ENCODE data around the gene FNDC3B. TPM values are rescaled to one million over a fixed set of nuclear protein-coding genes. Genes with fewer than 3 reads are reported as not detected.

The FNDC3B gene
- total and polyA plus RNA-seq, 9 of the 15 experiments (the other 6 are each of a cell fraction or from before 2014, with no cell fraction given) = 7.0 to 35.8 (median 16.2) TPM

- TF ChIP-seq MLLT1 (IDR thresholded peaks at IDR 0.05) = 0 out of 4 replicates have a peak, but pooled peaks of 1 of the 2 experiments have one; percentile 24
- TF ChIP-seq, protein P1, sequence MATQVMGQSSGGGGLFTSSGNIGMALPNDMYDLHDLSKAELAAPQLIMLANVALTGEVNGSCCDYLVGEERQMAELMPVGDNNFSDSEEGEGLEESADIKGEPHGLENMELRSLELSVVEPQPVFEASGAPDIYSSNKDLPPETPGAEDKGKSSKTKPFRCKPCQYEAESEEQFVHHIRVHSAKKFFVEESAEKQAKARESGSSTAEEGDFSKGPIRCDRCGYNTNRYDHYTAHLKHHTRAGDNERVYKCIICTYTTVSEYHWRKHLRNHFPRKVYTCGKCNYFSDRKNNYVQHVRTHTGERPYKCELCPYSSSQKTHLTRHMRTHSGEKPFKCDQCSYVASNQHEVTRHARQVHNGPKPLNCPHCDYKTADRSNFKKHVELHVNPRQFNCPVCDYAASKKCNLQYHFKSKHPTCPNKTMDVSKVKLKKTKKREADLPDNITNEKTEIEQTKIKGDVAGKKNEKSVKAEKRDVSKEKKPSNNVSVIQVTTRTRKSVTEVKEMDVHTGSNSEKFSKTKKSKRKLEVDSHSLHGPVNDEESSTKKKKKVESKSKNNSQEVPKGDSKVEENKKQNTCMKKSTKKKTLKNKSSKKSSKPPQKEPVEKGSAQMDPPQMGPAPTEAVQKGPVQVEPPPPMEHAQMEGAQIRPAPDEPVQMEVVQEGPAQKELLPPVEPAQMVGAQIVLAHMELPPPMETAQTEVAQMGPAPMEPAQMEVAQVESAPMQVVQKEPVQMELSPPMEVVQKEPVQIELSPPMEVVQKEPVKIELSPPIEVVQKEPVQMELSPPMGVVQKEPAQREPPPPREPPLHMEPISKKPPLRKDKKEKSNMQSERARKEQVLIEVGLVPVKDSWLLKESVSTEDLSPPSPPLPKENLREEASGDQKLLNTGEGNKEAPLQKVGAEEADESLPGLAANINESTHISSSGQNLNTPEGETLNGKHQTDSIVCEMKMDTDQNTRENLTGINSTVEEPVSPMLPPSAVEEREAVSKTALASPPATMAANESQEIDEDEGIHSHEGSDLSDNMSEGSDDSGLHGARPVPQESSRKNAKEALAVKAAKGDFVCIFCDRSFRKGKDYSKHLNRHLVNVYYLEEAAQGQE (IDR thresholded peaks at IDR 0.05; ENCODE audit: borderline replicate concordance) = peak; percentile 10; the same call in 1 of the 2 replicates
- TF ChIP-seq, protein P1 (CRISPR knock-in tag; IDR thresholded peaks at IDR 0.05; ENCODE audit: low read depth) = no peak
- TF ChIP-seq CC2D1A (IDR thresholded peaks at IDR 0.05) = peak; percentile 97
- no peak for TF ChIP-seq ZFX (CRISPR knock-in tag; IDR thresholded peaks at IDR 0.05)
- TF ChIP-seq SOX6 (IDR thresholded peaks at IDR 0.05) = peak; percentile 20; the same call in 1 of the 2 replicates
- TF ChIP-seq ZNF699 (CRISPR knock-in tag; IDR thresholded peaks at IDR 0.05; ENCODE audit: insufficient replicate concordance) = no peak
- TF ChIP-seq, protein P2, sequence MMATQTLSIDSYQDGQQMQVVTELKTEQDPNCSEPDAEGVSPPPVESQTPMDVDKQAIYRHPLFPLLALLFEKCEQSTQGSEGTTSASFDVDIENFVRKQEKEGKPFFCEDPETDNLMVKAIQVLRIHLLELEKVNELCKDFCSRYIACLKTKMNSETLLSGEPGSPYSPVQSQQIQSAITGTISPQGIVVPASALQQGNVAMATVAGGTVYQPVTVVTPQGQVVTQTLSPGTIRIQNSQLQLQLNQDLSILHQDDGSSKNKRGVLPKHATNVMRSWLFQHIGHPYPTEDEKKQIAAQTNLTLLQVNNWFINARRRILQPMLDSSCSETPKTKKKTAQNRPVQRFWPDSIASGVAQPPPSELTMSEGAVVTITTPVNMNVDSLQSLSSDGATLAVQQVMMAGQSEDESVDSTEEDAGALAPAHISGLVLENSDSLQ (IDR thresholded peaks at IDR 0.05) = peak; percentile 92
- TF ChIP-seq FOXM1 (IDR thresholded peaks at IDR 0.05; ENCODE audit: low read depth) = peak; percentile 53; the same call in 1 of the 2 replicates
- no peak for TF ChIP-seq FOXM1 (CRISPR knock-in tag; IDR thresholded peaks at IDR 0.05; ENCODE audit: low read depth)
- TF ChIP-seq RUNX1 (IDR thresholded peaks at IDR 0.05; ENCODE audit: low read depth) = no peak
- TF ChIP-seq SMC3 (conservative IDR thresholded peaks at IDR 0.05; ENCODE audit: insufficient read depth, low read depth, low read length) = 0 out of 2 replicates have a peak, but pooled peaks have one; percentile 13
- TF ChIP-seq NFIX (CRISPR knock-in tag; IDR thresholded peaks at IDR 0.05; ENCODE audit: low read depth) = no peak
- no peak for TF ChIP-seq TFAM (CRISPR knock-in tag; conservative IDR thresholded peaks at IDR 0.05)
These were observed 4.3 kb upstream of the FNDC3B start (continued) for GRCh38 chr3:172034786-172035685.
